PC-3 (cell line): ENCODE measurements around the gene ADAMTS4. TPM values are rescaled to one million over a fixed set of nuclear protein-coding genes. Genes with fewer than 3 reads are reported as not detected.
"Not testable (repeated sequence)": the region's sequence is repeated elsewhere in the genome, so short reads cannot be mapped to it uniquely, and the experiment has no call there.

Experiments used
- ATAC-seq: fragments of 200-7000 bp; cut with Tn5 transposase; 2 replicates; pipeline ENCODE4 v1.9.1; 2020; ENCODE audit warnings: mild to moderate bottlenecking, moderate library complexity
- BruUV-seq: library from RNA; stranded (reverse); fragments of 400-500 nt; replicated peaks from 2 replicates; lab custom pipeline; 2021; lab: Mats Ljungman, UMichigan
- CTCF ChIA-PET: fragments of 300-600 bp; sonication (Branson Sonifier 250); formaldehyde crosslinking; loops from one replicate; lab custom pipeline; 2022; ENCODE audit warnings: antibody characterized with exemption; lab: Charles Lee
- POLR2A ChIA-PET: fragments of 300-600 bp; sonication (Branson Sonifier 250); formaldehyde crosslinking; loops from one replicate; lab custom pipeline; 2022; ENCODE audit warnings: antibody characterized with exemption; ENCODE audit not compliant: unreplicated experiment; lab: Charles Lee
- DNase-seq: peaks from one replicate; pipeline ENCODE4 v3.0.0-alpha.2; 2015
- H2AFZ ChIP-seq: fragments of 300-600 bp; sonication (generic); 2 replicates; pipeline ENCODE4 v1.6.0; 2016; ENCODE audit warnings: antibody characterized with exemption, low read length
- H3F3A ChIP-seq: fragments of 300-600 bp; sonication (generic); one replicate; pipeline ENCODE4 v1.6.0; 2017; ENCODE audit warnings: antibody characterized with exemption, low read length, control low read depth, mild to moderate bottlenecking; ENCODE audit not compliant: unreplicated experiment
- H3K27ac ChIP-seq: fragments of 300-600 bp; sonication (generic); 2 replicates; pipeline ENCODE4 v1.5.1; 2016; ENCODE audit warnings: mild to moderate bottlenecking, low read length
- H3K27me3 ChIP-seq: fragments of 300-600 bp; sonication (generic); 2 replicates; pipeline ENCODE4 v1.6.1; 2016; ENCODE audit warnings: low read length, mixed read lengths
- H3K36me3 ChIP-seq: fragments of 300-600 bp; sonication (generic); 2 replicates; pipeline ENCODE4 v1.6.1; 2016; ENCODE audit warnings: low read depth, mixed run types, low read length, mixed read lengths
- H3K4me1 ChIP-seq: fragments of 300-600 bp; sonication (generic); 2 replicates; pipeline ENCODE4 v1.5.1; 2016; ENCODE audit warnings: low read length; ENCODE audit not compliant: insufficient read depth
- H3K4me2 ChIP-seq: fragments of 300-600 bp; sonication (generic); 2 replicates; pipeline ENCODE4 v1.6.0; 2016; ENCODE audit warnings: low read length
- H3K4me3 ChIP-seq: fragments of 300-600 bp; sonication (generic); 2 replicates; pipeline ENCODE4 v1.5.1; 2016; ENCODE audit warnings: mild to moderate bottlenecking, low read length, mixed read lengths
- H3K79me2 ChIP-seq: fragments of 300-600 bp; sonication (generic); 2 replicates; pipeline ENCODE4 v1.6.1; 2017; ENCODE audit warnings: low read length, mixed read lengths
- H3K9ac ChIP-seq: fragments of 300-600 bp; sonication (generic); 2 replicates; pipeline ENCODE4 v1.6.0; 2016; ENCODE audit warnings: mild to moderate bottlenecking, low read length
- H3K9me2 ChIP-seq: fragments of 300-600 bp; sonication (generic); replicated peaks from 2 replicates; pipeline ENCODE4 v1.6.1; 2016; ENCODE audit warnings: mixed run types, low read length, mixed read lengths
- H3K9me3 ChIP-seq: fragments of 300-600 bp; sonication (generic); 2 replicates; pipeline ENCODE4 v1.6.1; 2016; ENCODE audit warnings: low read length, mixed read lengths
- H4K20me1 ChIP-seq: fragments of 300-600 bp; sonication (generic); 2 replicates; pipeline ENCODE4 v1.6.1; 2016; ENCODE audit warnings: low read length, mixed read lengths
- EZH2 ChIP-seq: fragments of 300-600 bp; sonication (generic); IDR thresholded peaks from one replicate; pipeline ENCODE4 v1.6.1; 2017; ENCODE audit warnings: antibody characterized with exemption, mild to moderate bottlenecking, low read length; ENCODE audit not compliant: unreplicated experiment
- EZH2phosphoT487 ChIP-seq: fragments of 300-600 bp; sonication (generic); IDR thresholded peaks from 2 replicates; pipeline ENCODE4 v1.6.1; 2018; ENCODE audit warnings: mild to moderate bottlenecking, antibody characterized with exemption, low read length, borderline replicate concordance
- intact Hi-C: fragments of 100-400 bp; cut with micrococcal nuclease; formaldehyde crosslinking; loops from 2 replicates; pipeline ENCODE4 v1.9.0; 2023
- total RNA-seq: library from RNA; depleted of rRNA; stranded (reverse); fragments of >200 nt; gene quantifications from 2 replicates; pipeline ENCODE4 v1.2.3, GENCODE V29; 2014
- TF ChIP-seq, protein P1 (sequence below): fragments of 300-600 bp; sonication (generic); conservative IDR thresholded peaks from 2 replicates; pipeline ENCODE4 v1.5.1; 2017; ENCODE audit warnings: antibody characterized with exemption, low read depth, mild to moderate bottlenecking, low read length

The ADAMTS4 gene
- total RNA-seq, 1 experiment from 2014 or later = not detected

DNA sequence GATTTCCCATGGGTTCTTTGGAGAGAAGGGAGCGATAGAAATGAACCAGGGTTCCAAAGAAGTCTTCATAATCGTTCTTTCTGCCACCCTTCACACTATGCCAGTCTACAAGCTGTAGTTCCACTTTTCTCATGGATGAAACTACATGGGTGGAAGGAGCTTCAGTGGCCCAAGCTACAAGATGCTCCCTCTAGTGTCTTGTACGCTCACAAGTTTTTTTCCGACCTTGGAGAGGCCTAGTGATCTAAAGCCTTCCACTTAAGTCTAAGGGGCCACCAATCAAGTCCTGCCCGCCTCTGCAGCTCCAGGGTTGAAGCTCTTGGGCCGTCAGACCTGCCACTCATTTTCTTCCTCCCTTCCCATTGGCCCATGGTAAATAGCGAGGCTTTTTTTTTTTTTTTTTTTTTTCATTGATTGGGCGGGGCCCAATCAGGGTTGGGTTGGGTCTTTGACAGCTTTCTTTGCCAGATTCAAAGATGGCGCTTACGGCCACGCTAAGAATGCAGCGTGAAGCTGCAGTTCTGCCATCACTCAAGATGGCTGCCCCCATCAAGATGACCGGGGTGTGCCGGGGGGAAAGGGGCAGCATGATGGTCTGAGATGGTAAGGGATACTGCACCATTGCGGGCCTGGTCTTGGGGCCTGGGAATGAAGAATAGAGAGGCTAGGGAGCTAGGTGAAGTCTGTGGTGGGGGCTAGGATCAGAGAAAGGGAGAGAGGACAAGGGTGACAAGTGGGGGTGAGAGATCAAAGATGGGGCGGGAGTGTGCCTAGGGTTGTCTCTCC, 26.9 kb upstream of the ADAMTS4 start, which contains the start of gene TOMM40L:
Gene TOMM40L (plus strand): TSS at position 527 of the 786 bp plus-strand sequence. CDS start 430 bp downstream, outside the sequence.
- no peaks in the 10 kb centered on the region for H3K9me3 ChIP-seq
- H3K9ac ChIP-seq = peak within 1 kb of the TSS; percentile 80
- H3K79me2 ChIP-seq = peaks cover 16% of the 10 kb centered on the region
- CTCF ChIA-PET = interaction anchor here (0.6 to 3.0 kb wide), 23 partner anchors 8 to 1276 kb away, joined by 3 to 39 read pairs (median 6); partner anchors contain the start of genes NDUFS2, PPOX and SDHC
- ATAC-seq (peak; percentile 89), DNase-seq (peak; percentile 100)
- H3K4me2 ChIP-seq = peak within 1 kb of the TSS; percentile 82
- no peaks in the 10 kb centered on the region for H3K9me2 ChIP-seq
- H3K27ac ChIP-seq = peak within 1 kb of the TSS; percentile 33
- H3K27me3 ChIP-seq = no peaks in the 10 kb centered on the region
- H2AFZ ChIP-seq = peak within 1 kb of the TSS; percentile 85
- no peaks in the 10 kb centered on the region for H3F3A ChIP-seq
- peak within 1 kb of the TSS; percentile 79 for H3K4me3 ChIP-seq
- intact Hi-C loops = loop anchor here (1.0 to 2.0 kb wide), 4 partner anchors 15 to 89 kb away; partner anchors contain the start of genes NDUFS2 and SDHC
- H4K20me1 ChIP-seq = no peaks in the 10 kb centered on the region
- peaks cover 22% of the 10 kb centered on the region for H3K36me3 ChIP-seq
- no peak for TF ChIP-seq EZH2
- TF ChIP-seq, protein P1, sequence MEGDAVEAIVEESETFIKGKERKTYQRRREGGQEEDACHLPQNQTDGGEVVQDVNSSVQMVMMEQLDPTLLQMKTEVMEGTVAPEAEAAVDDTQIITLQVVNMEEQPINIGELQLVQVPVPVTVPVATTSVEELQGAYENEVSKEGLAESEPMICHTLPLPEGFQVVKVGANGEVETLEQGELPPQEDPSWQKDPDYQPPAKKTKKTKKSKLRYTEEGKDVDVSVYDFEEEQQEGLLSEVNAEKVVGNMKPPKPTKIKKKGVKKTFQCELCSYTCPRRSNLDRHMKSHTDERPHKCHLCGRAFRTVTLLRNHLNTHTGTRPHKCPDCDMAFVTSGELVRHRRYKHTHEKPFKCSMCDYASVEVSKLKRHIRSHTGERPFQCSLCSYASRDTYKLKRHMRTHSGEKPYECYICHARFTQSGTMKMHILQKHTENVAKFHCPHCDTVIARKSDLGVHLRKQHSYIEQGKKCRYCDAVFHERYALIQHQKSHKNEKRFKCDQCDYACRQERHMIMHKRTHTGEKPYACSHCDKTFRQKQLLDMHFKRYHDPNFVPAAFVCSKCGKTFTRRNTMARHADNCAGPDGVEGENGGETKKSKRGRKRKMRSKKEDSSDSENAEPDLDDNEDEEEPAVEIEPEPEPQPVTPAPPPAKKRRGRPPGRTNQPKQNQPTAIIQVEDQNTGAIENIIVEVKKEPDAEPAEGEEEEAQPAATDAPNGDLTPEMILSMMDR = peak; percentile 75
- BruUV-seq = no TSS peak
- H3K4me1 ChIP-seq = peaks cover 26% of the 10 kb centered on the region
- POLR2A ChIA-PET = interaction anchor here (0.5 to 1.0 kb wide), 8 partner anchors 56 to 1032 kb away, joined by 3 to 7 read pairs (median 5); no protein-coding TSS in a partner anchor

DNA sequence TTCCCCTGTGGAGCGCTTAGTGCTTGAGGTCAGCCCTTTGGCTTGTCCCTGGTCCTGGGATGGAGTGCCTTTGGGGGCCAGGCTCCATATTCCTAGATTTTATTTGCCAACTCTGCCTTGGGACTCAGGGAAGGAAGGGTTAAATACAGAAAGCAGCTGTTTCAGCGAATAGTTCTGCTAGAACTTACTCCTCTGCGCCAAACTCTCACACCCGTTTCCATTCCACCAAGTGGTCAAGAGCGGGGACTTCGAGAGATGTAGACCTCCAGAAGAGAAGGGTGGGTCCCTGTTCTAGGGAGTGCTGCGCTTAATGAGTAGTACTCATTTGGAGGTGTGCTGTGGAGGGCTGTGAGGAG, 26.3 kb upstream of the ADAMTS4 start:
- Histone ChIP-seq H3K4me2 (peak overlapping the region; percentile 38), H2AFZ (peak overlapping the region; percentile 70), H3K9ac (no peak overlapping the region), H3K27ac (no peak overlapping the region), H3K9me3 (no peaks in the 10 kb centered on the region), H3F3A (no peaks in the 10 kb centered on the region), H3K4me3 (no peak overlapping the region), H3K27me3 (no peaks in the 10 kb centered on the region), H3K4me1 (peaks cover 26% of the 10 kb centered on the region), H3K9me2 (no peaks in the 10 kb centered on the region), H3K79me2 (peaks cover 16% of the 10 kb centered on the region), H4K20me1 (no peaks in the 10 kb centered on the region), H3K36me3 (peaks cover 20% of the 10 kb centered on the region)
- ATAC-seq (no peak; the same call in 1 of the 2 replicates), DNase-seq (no peak)
- ChIA-PET CTCF (interaction anchor here (0.6 to 3.0 kb wide), 19 partner anchors 8 to 501 kb away, joined by 3 to 39 read pairs (median 9); partner anchors contain the start of genes NDUFS2, PPOX and SDHC), POLR2A (interaction anchor here (0.5 to 1.0 kb wide), 6 partner anchors 56 to 175 kb away, joined by 3 to 6 read pairs (median 4); no protein-coding TSS in a partner anchor)
- TF ChIP-seq, protein P1 = no peak
- TF ChIP-seq EZH2 (no peak), EZH2phosphoT487 (no peak)
- no TSS peak for BruUV-seq
- intact Hi-C loops = loop anchor here (1.0 kb wide), 3 partner anchors 15 to 33 kb away; partner anchors contain the start of gene NDUFS2

DNA sequence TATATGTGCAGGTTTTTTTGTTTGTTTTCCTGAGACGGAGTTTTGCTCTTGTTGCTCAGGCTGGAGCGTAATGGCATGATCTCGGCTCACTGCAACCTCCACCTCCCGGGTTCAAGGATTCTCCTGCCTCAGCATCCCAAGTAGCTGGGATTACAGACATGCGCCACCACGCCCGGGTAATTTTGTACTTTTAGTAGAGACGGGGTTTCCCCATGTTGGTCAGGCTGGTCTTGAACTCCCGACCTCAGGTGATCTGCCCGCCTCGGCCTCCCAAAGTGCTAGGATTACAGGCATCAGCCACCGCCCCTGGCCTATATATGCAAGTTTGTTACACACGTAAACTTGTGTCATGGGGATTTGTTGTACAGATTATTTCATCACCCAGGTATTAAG, 25.8 kb upstream of the ADAMTS4 start:
- CTCF ChIA-PET, POLR2A ChIA-PET, H3K9ac ChIP-seq, H3K27me3 ChIP-seq, H3K4me2 ChIP-seq, BruUV-seq, H2AFZ ChIP-seq, ATAC-seq, H3K9me3 ChIP-seq, H3F3A ChIP-seq, H4K20me1 ChIP-seq, DNase-seq, H3K27ac ChIP-seq, H3K9me2 ChIP-seq, H3K4me3 ChIP-seq: not testable (repeated sequence)
- Histone ChIP-seq H3K36me3 (peaks cover 15% of the 10 kb centered on the region), H3K79me2 (peaks cover 16% of the 10 kb centered on the region), H3K4me1 (peaks cover 26% of the 10 kb centered on the region)
- intact Hi-C loops = loop anchor here (1.0 kb wide), 3 partner anchors 14 to 32 kb away; partner anchors contain the start of gene NDUFS2
